Adipose tissue (tissue), 3 donors: ENCODE measurements around the gene TAX1BP1. TPM values are rescaled to one million over a fixed set of nuclear protein-coding genes. Genes with fewer than 3 reads are reported as not detected.
"Not testable (repeated sequence)": the region's sequence is repeated elsewhere in the genome, so short reads cannot be mapped to it uniquely, and the experiment has no call there.

Experiments
- H3K27ac ChIP-seq: one replicate; pipeline ENCODE4 v1.5.1; 2013; ENCODE audit warnings: low read depth, low read length
- WGBS, 3 donors: extraction: QIAGEN DNeasy Blood & Tissue Kit; methylation state at CpG; one replicate each; pipeline ENCODE4 v1.1.7; 2013; 5-methylcytosine and 5-hydroxymethylcytosine counted together
- polyA plus RNA-seq, 3 donors: library from polyadenylated mRNA; stranded (reverse); fragments of 200-250 nt; gene quantifications; one replicate each; pipeline ENCODE4 v1.2.3, GENCODE V29; 2013
- donor health status: healthy with polysubstance abuse.
- donor health status: Bipolar disorder and iron deficiency.
- donor health status: healthy.

The TAX1BP1 gene
- polyA plus RNA-seq, 3 donors, result 37.0 to 52.2 (median 51.7) TPM

- no peak overlapping the region for H3K27ac ChIP-seq
- 58 to 94% (median 87%) methylated on average over 1 of the region's 1 CpG for WGBS, 3 donors
Measured at GRCh38 chr7:27735165-27735564, 4.8 kb upstream of the TAX1BP1 start.

DNA sequence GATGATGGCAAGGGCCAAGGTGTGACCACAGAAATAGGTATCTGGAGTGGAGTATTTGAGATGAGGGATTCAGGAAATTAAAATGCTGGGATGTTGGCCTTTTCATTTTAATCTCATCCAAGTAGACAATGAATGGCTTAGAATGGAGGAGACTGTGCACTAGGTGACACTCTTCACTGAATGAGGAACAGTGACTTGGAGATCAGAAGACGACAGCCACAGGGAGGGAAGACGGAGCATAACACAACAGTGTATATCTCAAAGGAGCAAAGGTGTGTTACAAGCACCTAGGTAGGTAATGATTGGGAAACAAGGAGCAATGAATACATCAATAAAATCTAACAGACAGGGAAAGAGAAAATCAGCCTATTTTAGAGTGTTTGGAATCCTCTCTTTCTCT lies 4.1 kb upstream of the TAX1BP1 start:
- H3K27ac ChIP-seq, result no peak overlapping the region
- WGBS, 3 donors, result 93 to 97% (median 94%) methylated on average over 2 of the region's 2 CpGs

GRCh38 chr7:27737178-27737577 lies 2.8 kb upstream of the TAX1BP1 start:
- WGBS, 3 donors, result 37 to 97% (median 94%) methylated on average over 2 of the region's 2 CpGs
- H3K27ac ChIP-seq, result no peak overlapping the region

GRCh38 chr7:27737616-27738015 lies 2.3 kb upstream of the TAX1BP1 start:
- H3K27ac ChIP-seq, result no peak overlapping the region
- 29 to 90% (median 80%) methylated on average over 2 of the region's 2 CpGs for WGBS, 3 donors

DNA sequence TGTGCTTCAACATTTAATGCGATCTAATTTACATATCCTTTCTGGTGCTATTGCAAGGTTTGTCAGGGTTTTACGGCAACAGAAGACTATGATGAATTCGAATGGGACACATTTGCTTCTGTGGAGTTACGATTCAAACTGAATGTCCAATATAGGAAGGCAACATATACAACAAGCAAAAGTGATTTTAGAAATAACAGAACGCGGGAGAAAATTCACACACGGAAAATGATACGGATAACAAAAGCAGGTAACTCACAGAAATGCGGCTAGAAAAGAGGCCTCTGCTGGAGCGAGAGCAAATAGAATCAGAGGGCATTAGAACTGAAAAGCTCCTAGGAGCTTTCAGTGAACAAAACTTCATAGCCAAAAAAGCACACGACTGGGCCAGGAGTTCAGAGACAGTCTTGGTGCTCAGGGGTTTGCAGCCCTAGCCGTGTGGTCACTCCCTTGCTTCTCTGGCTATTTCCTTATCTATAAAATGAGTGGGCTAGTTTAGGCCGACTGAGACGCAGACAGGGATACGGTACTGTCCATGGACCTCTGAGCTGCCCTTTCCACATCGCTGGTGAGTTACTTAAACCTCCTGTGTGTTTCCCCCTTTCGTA lies 557 bp upstream of the TAX1BP1 start:
- no peak overlapping the region for H3K27ac ChIP-seq
- WGBS, 3 donors, result 1 to 4% (median 4%) methylated on average over 17 of the region's 17 CpGs

DNA sequence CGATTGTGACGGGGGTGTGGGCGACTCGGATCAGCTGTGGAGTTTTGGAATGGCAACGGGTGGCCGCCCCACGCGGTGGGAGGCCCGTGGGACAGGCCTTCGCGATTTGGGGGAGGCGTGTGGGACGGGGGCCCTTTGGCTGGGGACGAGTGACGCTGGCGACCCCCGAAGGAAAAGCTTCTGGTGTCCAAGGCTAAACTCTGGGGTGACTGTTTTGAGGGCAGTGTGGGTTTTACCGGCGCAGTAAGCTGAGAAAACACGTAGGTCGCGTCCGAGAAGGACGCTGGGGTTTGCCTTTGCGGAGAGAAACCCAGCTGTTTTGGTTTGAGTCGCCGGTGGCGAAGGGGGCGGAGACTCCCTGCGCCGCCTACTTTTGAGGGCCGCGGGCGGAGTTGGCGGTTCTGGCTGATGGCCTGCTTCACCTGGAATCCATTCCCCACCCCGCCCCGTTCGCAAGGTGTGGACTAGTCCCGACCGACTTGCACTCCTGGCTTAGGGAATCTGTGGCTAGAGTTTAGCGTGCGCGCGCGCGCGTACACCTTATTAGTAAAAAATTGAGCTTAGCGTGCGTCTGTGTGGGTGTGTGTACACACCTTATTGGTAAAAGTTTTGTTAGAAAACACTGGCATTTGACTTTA lies 606 bp downstream of the TAX1BP1 start:
- peak overlapping the region; percentile 88 for H3K27ac ChIP-seq
- WGBS, 3 donors, result 0 to 1% (median 1%) methylated on average over 49 of the region's 49 CpGs

DNA sequence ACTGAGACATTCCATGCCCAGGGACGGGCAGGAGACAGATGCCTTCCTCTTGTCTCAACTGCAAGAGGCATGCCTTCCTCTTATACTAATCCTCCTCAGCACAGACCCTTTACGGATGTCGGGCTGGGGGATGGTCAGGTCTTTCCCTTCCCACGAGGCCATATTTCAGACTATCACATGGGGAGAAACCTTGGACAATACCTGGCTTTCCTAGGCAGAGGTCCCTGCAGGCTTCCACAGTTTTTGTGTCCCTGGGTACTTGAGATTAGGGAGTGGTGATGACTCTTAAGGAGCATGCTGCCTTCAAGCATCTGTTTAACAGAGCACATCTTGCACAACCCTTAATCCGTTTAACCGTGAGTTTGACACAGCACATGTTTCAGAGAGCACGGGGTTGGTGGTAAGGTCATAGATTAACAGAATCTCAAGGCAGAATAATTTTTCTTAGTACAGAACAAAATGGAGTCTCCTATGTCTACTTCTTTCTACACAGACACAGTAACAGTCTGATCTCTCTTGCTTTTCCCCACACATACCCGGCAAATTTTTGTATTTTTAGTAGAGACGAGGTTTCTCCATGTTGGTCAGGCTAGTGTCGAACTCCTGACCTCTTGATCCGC lies 2.2 kb downstream of the TAX1BP1 start:
- 50 to 65% (median 64%) methylated on average over 8 to 9 of the region's 11 CpGs for WGBS, 3 donors
- H3K27ac ChIP-seq, result not testable (repeated sequence)

DNA sequence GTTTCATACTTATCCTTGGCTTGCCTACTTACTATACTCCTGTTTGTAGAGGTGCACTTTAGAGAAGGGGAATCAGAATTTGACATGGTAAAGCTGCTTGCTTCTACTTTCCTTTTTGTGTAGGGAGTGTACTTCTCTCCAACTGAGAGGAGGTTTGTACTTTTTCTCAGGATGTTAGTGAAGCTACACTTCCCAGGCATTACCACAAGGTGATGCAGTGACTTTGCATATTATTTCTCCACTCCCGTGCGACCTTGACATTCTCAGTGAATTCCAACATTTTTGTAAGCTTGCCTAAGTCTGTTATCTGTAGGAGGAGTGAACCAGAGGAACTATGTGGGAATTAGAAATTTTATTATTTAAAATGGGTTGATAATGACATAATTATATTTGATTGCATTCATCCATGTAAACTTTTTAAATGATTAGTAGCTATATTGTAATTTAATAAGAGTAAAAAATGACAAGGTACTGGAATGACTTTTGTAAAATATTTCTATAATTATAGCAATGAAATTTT lies 5.2 kb downstream of the TAX1BP1 start:
- 5 to 19% (median 14%) methylated on average over 2 of the region's 2 CpGs for WGBS, 3 donors
- H3K27ac ChIP-seq, result no peak overlapping the region

- H3K27ac ChIP-seq, result no peak overlapping the region
Measured at GRCh38 chr7:27746486-27746885, 6.5 kb downstream of the TAX1BP1 start.

DNA sequence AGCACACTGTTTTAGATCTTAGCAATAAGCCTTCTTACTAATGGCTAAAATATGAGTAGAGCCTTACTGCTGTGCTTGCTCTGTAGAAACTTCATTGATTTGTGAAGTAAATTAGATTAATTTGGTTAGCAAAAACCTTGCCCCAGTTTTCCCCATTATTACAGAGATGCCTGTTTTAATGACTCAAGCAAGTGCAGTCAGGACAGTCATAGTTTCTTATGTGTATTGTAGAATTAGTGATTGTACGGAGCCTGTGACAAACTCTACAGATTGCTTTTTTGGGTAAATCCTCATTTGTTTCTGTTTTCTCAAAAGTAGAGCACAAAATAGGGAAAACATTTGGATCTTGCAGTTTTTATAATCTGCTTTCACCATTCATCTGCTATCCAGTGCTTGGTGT lies 7.0 kb downstream of the TAX1BP1 start:
- 73 to 97% (median 93%) methylated on average over 1 of the region's 1 CpG for WGBS, 3 donors
- H3K27ac ChIP-seq, result no peak overlapping the region

GRCh38 chr7:27747589-27748368 lies 7.8 kb downstream of the TAX1BP1 start:
- 53 to 85% (median 82%) methylated on average over 4 of the region's 4 CpGs for WGBS, 3 donors
- H3K27ac ChIP-seq, result no peak overlapping the region

DNA sequence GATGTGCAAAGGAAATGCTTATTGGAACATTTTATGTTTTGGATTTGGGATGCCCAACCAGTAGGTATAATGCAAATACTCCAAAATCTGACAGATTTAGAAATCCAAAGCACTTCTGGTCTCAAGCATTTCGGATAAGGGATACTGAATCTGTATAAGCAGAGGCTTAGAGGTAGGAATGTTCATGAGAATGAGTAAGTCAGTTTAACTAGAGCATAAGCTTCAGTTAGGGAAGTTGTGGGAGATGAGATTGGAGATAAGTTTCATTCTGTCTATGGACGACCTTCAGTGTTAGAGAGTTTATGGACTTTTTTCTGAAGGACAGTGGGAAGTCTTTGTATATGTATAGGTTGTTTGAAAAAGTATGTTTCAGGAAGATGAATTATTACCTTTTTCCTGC lies 10.4 kb downstream of the TAX1BP1 start:
- no peak overlapping the region for H3K27ac ChIP-seq
- WGBS, 3 donors, result 78 to 94% (median 81%) methylated on average over 2 of the region's 2 CpGs

GRCh38 chr7:27751888-27752660 lies 12.1 kb downstream of the TAX1BP1 start:
- WGBS, 3 donors, result 90 to 96% (median 94%) methylated on average over 6 of the region's 6 CpGs
- H3K27ac ChIP-seq, result no peak overlapping the region

- WGBS, 3 donors, result 72 to 80% (median 73%) methylated on average over 1 of the region's 1 CpG
- H3K27ac ChIP-seq, result no peak overlapping the region
Measured at GRCh38 chr7:27753863-27754262, 13.9 kb downstream of the TAX1BP1 start.

DNA sequence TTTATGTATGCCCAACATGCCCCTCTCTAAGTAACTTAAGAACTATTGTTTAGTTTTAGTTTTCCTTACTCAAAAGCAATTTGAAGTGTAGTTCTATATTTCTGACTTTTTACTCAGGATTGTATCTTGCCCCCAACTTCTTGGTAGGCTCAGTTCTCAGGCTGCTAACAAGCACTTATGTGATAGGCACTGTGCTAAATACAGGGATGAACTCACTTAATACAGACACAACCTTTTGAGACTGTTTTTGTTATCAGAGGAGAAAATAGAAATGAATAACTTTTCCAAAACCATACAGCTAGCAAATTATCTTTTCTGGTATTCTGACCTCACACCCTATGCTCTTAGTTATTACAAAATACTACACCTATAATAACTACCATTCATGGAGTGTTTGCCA lies 16.3 kb downstream of the TAX1BP1 start:
- H3K27ac ChIP-seq, result no peak overlapping the region

GRCh38 chr7:27759491-27759890 lies 19.5 kb downstream of the TAX1BP1 start:
- no peak overlapping the region for H3K27ac ChIP-seq
- 91 to 100% (median 100%) methylated on average over 1 of the region's 1 CpG for WGBS, 3 donors

- 84 to 97% (median 88%) methylated on average over 1 of the region's 1 CpG for WGBS, 3 donors
- no peak overlapping the region for H3K27ac ChIP-seq
Measured at GRCh38 chr7:27762062-27762461, 22.1 kb downstream of the TAX1BP1 start.

- whole genome bisulfite sequencing, 3 donors, result 50 to 73% (median 68%) methylated on average over 2 of the region's 2 CpGs
- H3K27ac ChIP-seq, result no peak overlapping the region
Measured at GRCh38 chr7:27763983-27764508, 24.1 kb downstream of the TAX1BP1 start.
